Endothelial cell of umbilical vein (primary cell): ENCODE data around the gene MYCBP2.

Source experiments
- EZH2 ChIP-seq: IDR thresholded peaks from 2 replicates; pipeline ENCODE4 v1.6.1; 2012; ENCODE audit warnings: borderline replicate concordance, low read depth, mild to moderate bottlenecking, moderate library complexity, low read length, inconsistent platforms; ENCODE audit not compliant: severe bottlenecking
- FOS ChIP-seq: IDR thresholded peaks from 2 replicates; pipeline ENCODE4 v1.6.1; 2011; ENCODE audit warnings: mild to moderate bottlenecking, low read length, moderate library complexity, borderline replicate concordance; ENCODE audit not compliant: insufficient read depth
- GATA2 ChIP-seq: IDR thresholded peaks from 2 replicates; pipeline ENCODE4 v1.7.0; 2011; ENCODE audit warnings: low read depth, mild to moderate bottlenecking, moderate library complexity, mixed read lengths, low read length; ENCODE audit not compliant: insufficient read length, insufficient read depth
- JUN ChIP-seq: IDR thresholded peaks from 2 replicates; pipeline ENCODE4 v1.6.1; 2011; ENCODE audit warnings: borderline replicate concordance, low read depth; ENCODE audit not compliant: insufficient read length, insufficient read depth
- POLR2A ChIP-seq: IDR thresholded peaks from 2 replicates; pipeline ENCODE4 v1.6.1; 2012; ENCODE audit warnings: low read depth, mild to moderate bottlenecking, control low read depth, low read length
- POLR2AphosphoS5 ChIP-seq: IDR thresholded peaks from 2 replicates; pipeline ENCODE4 v1.6.1; 2012; ENCODE audit warnings: low read depth, mild to moderate bottlenecking, control low read depth, low read length, moderate library complexity; ENCODE audit not compliant: insufficient read depth
- TF ChIP-seq, protein P1 (sequence below): IDR thresholded peaks from 2 replicates; pipeline ENCODE4 v1.6.1; 2011; ENCODE audit not compliant: insufficient read depth, insufficient read length
- TF ChIP-seq, protein P2 (sequence below), 2 donors: IDR thresholded peaks; 1 replicate in 1 of 2; 2 replicates in 1 of 2; pipeline ENCODE4 v1.5.1; 2011; ENCODE audit warnings: low read length in 2 of 2, mild to moderate bottlenecking in 2 of 2, moderate library complexity in 2 of 2, control low read depth in 1 of 2, inconsistent platforms in 1 of 2, low read depth in 1 of 2; ENCODE audit not compliant: insufficient read depth in 1 of 2; ENCODE audit errors: extremely low read depth in 1 of 2

- TF ChIP-seq, protein P1, sequence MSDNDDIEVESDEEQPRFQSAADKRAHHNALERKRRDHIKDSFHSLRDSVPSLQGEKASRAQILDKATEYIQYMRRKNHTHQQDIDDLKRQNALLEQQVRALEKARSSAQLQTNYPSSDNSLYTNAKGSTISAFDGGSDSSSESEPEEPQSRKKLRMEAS = no peak
- TF ChIP-seq, protein P2, sequence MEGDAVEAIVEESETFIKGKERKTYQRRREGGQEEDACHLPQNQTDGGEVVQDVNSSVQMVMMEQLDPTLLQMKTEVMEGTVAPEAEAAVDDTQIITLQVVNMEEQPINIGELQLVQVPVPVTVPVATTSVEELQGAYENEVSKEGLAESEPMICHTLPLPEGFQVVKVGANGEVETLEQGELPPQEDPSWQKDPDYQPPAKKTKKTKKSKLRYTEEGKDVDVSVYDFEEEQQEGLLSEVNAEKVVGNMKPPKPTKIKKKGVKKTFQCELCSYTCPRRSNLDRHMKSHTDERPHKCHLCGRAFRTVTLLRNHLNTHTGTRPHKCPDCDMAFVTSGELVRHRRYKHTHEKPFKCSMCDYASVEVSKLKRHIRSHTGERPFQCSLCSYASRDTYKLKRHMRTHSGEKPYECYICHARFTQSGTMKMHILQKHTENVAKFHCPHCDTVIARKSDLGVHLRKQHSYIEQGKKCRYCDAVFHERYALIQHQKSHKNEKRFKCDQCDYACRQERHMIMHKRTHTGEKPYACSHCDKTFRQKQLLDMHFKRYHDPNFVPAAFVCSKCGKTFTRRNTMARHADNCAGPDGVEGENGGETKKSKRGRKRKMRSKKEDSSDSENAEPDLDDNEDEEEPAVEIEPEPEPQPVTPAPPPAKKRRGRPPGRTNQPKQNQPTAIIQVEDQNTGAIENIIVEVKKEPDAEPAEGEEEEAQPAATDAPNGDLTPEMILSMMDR (IDR thresholded peaks at IDR 0.05; ENCODE audit: extremely low read depth in 1 of 2, insufficient read depth in 1 of 2, low read depth in 1 of 2, low read length in 2 of 2) = no peak
- TF ChIP-seq JUN (no peak), POLR2AphosphoS5 (no peak), EZH2 (no peak), GATA2 (no peak), POLR2A (no peak), FOS (no peak)
Measured at GRCh38 chr13:77313923-77314322, 13.0 kb downstream of the MYCBP2 start.
